A673 (cell line): ENCODE measurements around the gene SLC22A15.

Experiments used
- EZH2 ChIP-seq: fragments of 200-600 bp; sonication (generic); IDR thresholded peaks from 2 replicates; pipeline ENCODE4 v1.6.1; 2017; ENCODE audit warnings: borderline replicate concordance, low read depth, mild to moderate bottlenecking, mixed read lengths, antibody characterized with exemption, low read length; ENCODE audit not compliant: poor library complexity, severe bottlenecking
- TF ChIP-seq, protein P1 (sequence below): fragments of 300-800, 200-600 bp; sonication (generic); conservative IDR thresholded peaks from 2 replicates; pipeline ENCODE4 v1.5.1; 2017; ENCODE audit warnings: low read depth, mild to moderate bottlenecking, antibody characterized with exemption, low read length, moderate library complexity, mixed read lengths

DNA sequence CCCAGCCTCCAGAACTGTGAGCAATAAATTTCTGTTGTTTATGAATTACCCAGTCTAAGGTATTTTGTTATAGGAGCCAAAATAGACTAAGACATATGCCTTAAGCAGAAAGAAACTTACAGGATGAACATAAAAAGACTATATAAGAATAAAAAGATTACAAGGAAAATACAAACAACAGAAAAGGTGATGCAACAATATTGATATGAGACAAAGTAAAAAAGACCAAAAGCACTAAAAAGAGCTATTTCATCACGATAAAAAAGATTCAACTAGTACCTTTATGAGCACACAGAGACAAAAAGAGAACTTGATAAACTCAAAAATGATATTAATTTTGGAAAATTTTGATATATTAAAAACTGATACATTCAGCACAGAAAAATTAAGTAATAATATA, 3.2 kb upstream of the SLC22A15 start:
- TF ChIP-seq, protein P1, sequence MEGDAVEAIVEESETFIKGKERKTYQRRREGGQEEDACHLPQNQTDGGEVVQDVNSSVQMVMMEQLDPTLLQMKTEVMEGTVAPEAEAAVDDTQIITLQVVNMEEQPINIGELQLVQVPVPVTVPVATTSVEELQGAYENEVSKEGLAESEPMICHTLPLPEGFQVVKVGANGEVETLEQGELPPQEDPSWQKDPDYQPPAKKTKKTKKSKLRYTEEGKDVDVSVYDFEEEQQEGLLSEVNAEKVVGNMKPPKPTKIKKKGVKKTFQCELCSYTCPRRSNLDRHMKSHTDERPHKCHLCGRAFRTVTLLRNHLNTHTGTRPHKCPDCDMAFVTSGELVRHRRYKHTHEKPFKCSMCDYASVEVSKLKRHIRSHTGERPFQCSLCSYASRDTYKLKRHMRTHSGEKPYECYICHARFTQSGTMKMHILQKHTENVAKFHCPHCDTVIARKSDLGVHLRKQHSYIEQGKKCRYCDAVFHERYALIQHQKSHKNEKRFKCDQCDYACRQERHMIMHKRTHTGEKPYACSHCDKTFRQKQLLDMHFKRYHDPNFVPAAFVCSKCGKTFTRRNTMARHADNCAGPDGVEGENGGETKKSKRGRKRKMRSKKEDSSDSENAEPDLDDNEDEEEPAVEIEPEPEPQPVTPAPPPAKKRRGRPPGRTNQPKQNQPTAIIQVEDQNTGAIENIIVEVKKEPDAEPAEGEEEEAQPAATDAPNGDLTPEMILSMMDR = no peak
- TF ChIP-seq EZH2 = no peak
